GM21528 (cell line): ENCODE measurements around the gene YES1.
"Not testable (repeated sequence)": the region's sequence is repeated elsewhere in the genome, so short reads cannot be mapped to it uniquely, and the experiment has no call there.

ENCODE experiments used
- ATAC-seq: cut with Tn5 transposase; IDR thresholded peaks from one replicate; pipeline ENCODE4 v1.9.1; 2021; ENCODE audit warnings: mild to moderate bottlenecking, moderate library complexity; ENCODE audit not compliant: unreplicated experiment, low FRiP score

YES1 gene

DNA sequence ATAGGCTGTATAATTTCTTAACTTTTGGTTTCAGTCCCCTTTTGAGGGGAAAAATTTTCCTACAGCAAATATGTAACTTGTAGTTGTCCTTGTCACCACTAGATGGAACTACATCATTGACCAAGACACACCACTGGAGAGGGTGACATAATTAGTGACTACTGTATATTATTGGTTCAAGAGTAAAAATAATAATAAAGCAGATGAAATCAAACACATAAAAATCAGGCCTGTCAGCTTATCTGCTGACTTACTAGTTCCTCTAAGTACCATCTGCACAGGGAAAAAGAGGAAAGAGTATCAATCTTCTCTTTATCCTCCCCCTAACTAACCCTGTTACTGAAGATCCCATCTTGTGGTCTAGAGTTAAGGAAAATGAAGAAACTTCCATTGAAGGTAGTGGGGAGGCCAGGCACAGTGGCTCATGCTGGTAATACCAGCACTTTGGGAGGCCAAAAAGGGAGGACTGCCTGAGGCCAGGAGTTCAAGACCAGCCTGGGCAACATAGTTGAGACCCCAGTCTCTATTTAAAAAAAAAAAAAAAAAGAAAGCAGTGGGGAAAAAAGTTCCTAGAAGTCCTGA is 70.0 kb downstream of the YES1 start:
- peak; percentile 76 for ATAC-seq

GRCh38 chr18:732371-732770 is 79.7 kb downstream of the YES1 start:
- ATAC-seq = no peak

GRCh38 chr18:731185-731584 is 80.9 kb downstream of the YES1 start:
- ATAC-seq = no peak

- ATAC-seq = no peak
These were observed 81.3 kb downstream of the YES1 start for GRCh38 chr18:730692-731091.

DNA sequence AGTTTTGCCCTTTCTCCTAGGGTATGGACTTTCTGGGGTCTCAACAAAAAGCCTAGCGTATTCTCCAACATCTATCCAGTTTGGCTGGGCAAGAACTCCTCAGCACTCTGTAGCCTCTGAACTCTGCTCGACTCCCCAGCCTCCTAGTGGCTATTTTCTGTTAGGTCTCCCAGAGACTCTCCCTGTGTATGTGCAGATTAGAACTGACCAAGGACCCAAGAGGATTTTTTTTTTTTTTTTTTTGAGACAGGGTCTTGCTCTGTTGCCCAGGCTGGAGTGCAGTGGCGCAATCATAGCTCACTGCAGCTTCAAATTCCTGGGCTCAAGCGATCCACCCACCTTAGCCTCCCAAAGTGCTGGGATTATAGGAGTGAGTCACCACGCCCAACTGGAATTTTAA is 81.9 kb downstream of the YES1 start:
- not testable (repeated sequence) for ATAC-seq

- no peak for ATAC-seq
These were observed 86.4 kb downstream of the YES1 start for GRCh38 chr18:725646-726045.

DNA sequence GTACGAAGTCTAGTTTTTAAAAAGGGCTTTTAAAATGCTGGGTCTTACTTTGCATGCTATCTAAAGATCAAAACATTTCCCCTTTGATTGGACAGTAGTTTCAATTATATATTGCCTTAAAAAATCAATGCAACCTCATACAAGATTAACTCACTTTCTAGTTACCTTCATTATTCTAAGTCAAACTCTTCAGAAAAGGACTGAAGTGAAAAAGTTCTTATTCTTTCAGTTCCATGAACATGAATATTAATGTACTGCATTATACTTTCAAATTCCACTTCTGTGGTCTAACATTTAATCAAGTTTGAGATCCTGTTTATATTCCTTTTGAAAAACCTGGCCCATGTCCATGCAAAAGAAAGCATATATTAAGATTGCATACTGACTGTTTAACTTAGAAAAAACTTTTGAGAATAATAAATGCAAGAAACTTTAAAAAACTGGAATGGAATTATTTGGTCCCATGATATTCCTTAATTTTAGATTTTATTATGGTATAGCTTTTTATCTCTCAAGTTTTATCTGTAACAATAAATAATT is 88.4 kb downstream of the YES1 start:
- ATAC-seq = no peak

DNA sequence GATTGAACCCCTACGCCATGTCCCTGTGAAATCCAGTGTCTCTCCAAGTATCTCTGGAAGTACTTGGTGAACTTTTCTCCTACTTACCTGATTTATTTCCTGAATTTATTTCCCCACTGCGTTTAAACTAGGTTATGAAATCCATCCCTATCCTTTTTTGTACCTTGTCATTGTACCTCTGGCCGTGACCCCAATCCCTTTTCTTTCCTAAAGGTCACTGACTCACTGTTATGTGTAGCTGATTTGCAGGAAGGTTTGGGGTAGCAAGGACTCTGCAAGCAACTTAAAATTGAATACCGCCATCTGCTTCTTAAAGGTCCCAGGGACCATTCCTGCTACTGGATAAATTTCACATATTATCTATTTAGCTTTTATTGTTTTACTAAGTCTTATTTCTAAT is 95.0 kb downstream of the YES1 start:
- no peak for ATAC-seq

GRCh38 chr18:715626-716025 is 96.4 kb downstream of the YES1 start:
- no peak for ATAC-seq

DNA sequence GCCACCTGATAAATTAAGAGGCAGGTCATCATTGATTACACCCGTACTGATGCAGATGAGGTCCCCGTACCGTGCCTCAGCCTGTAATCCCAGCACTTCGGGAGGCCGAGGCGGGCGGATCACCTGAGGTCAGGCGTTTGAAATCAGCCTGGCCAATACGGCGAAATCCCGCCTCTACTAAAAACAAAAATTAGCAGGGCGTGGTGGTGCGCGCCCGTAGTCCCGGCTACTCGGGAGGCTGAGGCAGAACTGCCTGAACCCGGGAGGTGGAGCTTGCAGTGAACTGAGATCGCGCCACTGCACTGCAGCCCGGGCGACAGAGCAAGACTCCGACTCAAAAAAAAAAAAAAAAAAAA is 98.9 kb downstream of the YES1 start:
- ATAC-seq = no peak

- ATAC-seq = peak; percentile 78
These were observed 99.5 kb downstream of the YES1 start, which contains the start of gene ENOSF1 for GRCh38 chr18:712401-713134. Gene ENOSF1, minus strand, starts transcription at chr18:712630. Its CDS starts 43 bp downstream, at chr18:712587.

DNA sequence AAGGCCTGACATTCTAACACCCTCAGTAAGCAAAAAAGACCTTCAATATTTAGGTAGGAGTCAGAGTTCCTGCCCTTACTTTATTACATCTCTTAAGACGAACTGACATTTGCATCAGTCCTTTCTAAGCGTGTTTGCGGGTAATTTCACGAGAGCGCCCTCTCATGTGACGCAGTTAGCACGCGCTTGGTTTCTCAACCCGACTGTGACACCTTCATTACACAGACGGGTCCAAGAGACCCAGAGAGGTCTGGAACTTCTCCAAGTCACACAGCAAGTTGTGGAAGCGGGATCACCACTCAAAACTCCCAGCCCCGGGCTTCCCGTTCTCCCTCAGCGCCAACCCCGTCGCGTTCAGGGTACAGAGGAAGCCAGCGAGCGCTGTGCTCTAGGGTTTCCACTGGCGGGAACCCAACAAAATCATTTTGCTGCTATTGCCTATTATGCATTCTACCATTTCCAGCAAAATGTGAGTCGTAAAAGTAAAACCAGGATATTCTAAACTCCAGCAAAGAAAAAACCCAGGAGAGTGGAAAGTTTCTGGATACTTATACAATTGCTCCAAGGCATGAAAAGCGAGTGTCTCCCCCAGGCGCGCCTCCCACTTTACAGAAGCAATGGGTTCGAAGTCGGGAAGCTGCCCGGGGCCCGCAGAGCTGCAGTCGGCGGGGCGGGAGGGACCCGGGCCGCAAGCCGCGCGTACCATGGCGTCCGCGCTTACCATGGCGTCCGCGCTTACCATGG is 100.2 kb downstream of the YES1 start:
- peak; percentile 73 for ATAC-seq

DNA sequence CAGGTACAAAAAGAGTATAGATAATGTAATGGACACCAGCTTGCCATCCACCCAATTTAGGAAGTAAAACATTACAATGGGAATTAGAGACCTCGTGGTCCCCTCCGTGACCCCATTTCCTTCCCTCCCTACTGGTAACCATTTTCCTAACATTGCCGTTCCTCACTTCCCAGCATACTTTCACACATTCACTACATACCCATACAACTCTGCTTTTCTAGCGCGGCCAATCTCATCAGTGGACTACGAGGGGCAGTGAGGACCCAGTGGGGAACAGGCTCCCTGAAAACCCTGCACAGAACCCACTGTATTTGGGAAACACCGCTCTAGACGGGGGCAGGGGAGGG is 100.8 kb downstream of the YES1 start:
- peak; percentile 17 for ATAC-seq

GRCh38 chr18:710418-711300 is 101.4 kb downstream of the YES1 start:
- no peak for ATAC-seq

GRCh38 chr18:709771-710170 is 102.3 kb downstream of the YES1 start:
- ATAC-seq = no peak

DNA sequence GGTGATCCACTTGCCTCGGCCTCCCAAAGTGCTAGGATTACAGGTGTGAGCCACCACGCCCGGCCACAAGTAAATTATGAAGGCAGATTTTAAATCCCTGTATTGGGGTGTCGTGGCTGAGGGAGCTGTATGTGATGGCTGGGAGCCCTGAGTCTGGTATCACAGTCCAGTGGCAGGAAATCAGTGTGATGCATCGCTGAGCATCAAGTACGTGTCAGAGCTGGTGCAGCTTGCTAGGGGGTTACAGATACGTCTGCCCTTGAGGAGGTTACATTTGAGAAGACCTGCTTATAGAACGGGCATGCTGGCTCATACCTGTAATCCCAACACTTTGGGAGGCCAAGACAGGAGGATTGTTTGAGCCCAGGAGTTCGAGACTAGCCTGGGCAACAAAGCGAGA is 103.9 kb downstream of the YES1 start:
- ATAC-seq = no peak

DNA sequence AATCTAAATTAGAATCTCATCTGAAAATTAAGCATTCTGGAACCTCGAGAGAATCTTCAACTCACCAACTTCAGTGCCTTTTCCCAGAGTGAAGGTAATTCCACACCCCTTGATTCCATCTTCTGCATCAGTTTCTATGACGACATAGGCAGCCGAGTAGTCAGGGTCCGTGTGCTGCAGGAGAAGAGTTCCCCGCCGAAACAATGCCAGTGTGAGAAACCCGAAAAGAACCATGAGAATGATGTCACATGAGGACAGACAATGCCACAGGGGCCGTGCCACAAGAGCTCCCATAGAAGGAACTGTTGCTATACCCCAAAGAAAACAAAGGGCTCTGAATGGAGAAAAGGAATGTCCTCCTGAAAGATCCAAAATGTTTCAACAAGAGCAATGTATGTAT is 105.6 kb downstream of the YES1 start:
- ATAC-seq = no peak

DNA sequence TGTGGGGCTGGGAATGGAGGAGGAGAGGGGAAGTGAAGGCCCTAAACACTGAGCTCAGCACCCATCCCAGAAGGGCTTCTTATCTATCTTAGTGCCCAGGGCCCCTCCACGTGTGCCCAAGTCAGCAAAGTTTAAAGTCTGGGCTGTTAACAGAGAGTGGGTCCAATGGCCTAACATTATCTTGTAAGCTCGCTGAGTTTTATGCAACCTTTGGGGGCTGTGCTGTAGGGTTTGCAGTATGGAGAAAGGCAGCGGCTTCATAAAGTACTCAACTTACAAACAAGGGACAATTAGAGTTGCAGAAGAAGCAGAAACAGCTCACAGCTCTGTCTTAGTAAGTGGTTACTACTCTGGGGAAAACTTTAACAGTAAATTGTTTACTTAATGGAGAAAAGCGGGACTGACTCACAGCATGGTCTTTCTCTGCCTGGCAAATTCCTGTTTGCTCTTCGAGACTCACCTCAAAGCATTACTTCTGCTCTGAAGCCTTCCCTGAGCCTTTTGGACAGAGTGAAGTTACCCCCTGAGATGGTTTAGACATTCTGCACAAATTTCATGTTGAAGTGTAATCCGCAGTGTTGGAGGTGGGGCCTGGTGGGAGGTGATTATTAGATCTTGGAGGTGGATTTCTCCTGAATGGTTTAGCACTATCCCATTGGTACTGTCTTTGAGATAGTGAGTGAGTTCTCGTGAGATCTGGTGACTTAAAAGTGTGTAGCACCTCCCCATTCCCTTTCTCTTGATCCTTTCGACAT is 108.7 kb downstream of the YES1 start:
- no peak for ATAC-seq

DNA sequence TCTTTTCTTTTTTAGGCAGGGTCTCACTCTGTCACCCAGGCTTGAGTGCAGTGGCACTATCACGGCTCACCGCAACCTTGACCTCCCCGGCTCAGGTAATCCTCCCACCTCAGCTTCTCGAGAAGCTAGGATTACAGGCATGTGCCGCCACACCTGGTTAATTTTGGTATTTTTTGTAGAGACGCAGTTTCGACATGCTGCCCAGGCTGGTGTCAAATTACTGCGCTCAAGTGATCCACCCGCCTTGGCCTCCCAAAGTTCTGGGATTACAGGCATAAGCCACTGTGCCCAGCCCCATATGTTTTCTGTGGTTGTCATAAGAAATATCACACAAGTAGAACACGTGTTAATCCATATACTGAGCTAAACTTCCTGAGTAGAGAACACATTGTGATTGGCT is 114.2 kb downstream of the YES1 start:
- no peak for ATAC-seq

DNA sequence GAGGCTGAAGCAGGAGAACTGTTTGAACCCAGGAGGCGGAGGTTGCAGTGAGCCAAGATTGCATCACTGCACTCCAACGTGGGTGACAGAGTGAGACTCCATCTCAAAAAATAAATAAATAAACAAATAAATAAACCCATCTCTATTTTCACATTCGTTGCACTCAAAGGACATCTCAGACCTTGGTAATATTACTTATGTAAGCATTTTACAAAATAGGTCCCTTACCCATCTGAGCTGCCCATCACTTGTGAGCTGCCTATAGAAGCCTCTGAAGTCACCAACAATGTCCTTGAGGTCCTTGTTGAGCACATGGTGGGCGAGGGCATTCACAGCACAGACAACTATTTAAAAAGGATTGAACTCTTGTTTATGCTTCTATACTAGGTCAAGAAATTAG is 115.0 kb downstream of the YES1 start:
- ATAC-seq = no peak
